ENCODE results near the gene ARHGEF17. TPM values are rescaled to one million over a fixed set of nuclear protein-coding genes. Genes with fewer than 3 reads are reported as not detected.

Gene ARHGEF17
- total and polyA plus RNA-seq, 2 of the 8 experiments (the other 6 are each of a cell fraction or from before 2014, with no cell fraction given), result 11.3 to 14.6 TPM

GRCh38 chr11:73275381-73275750 lies 32.7 kb upstream of the ARHGEF17 start:
- no peak overlapping the region for H3K9ac ChIP-seq (replicated peaks in 1 of 4; ENCODE audit: extremely low read depth in 1 of 4, low read depth in 3 of 4, low read length in 3 of 4)
- ChIA-PET POLR2A (ENCODE audit: partially characterized antibody) (no interaction called here), CTCF (ENCODE audit: partially characterized antibody) (interaction anchor here (1.0 to 16.5 kb wide), 6 partner anchors 9 to 98 kb away, joined by 3 to 173 read pairs (median 6); no protein-coding TSS in a partner anchor)
- no peak overlapping the region for H3K4ac ChIP-seq (replicated peaks; ENCODE audit: insufficient read length, low read depth, low read length)
- H4K91ac ChIP-seq (replicated peaks; ENCODE audit: insufficient read length, low read length), result no peak overlapping the region
- DNase-seq (ENCODE audit: low read depth in 1 of 2, low spot score in 2 of 2) (no peak), FAIRE-seq (no peak)
- no peaks in the 10 kb centered on the region for H3K9me3 ChIP-seq (ENCODE audit: insufficient read depth in 2 of 2, low read depth in 1 of 2, low read length in 1 of 2)
- no peak overlapping the region; the same call in 1 of the 2 replicates for H2AFZ ChIP-seq (ENCODE audit: low read length)
- no peak overlapping the region for H3K14ac ChIP-seq (ENCODE audit: insufficient read length)
- 93% methylated on average over 4 of the region's 4 CpGs; no CpG with 5 or more reads in 1 of the 2 experiments for WGBS, 2 experiments (ENCODE audit: extremely low coverage in 1 of 2, insufficient coverage in 1 of 2, insufficient read length in 1 of 2, insufficient replicate concordance in 2 of 2, low coverage in 1 of 2, low lambda C conversion rate in 2 of 2, missing lambda C conversion rate in 1 of 2)
- H3K18ac ChIP-seq (ENCODE audit: extremely low read depth, low read length), result no peak overlapping the region
- H3K79me1 ChIP-seq (ENCODE audit: low read depth, low read length), result no peaks in the 10 kb centered on the region
- H3K23ac ChIP-seq (ENCODE audit: insufficient read length), result no peak overlapping the region
- no peaks in the 10 kb centered on the region for H3K79me2 ChIP-seq (ENCODE audit: control insufficient read depth in 1 of 2, insufficient read depth in 2 of 2, low read length in 2 of 2)
- no peak overlapping the region for H2BK15ac ChIP-seq (ENCODE audit: low read length)
- no peak overlapping the region for H3K56ac ChIP-seq (replicated peaks; ENCODE audit: insufficient read length, low read depth, low read length)
- no peak overlapping the region for H3K4me3 ChIP-seq (ENCODE audit: extremely low read depth in 1 of 4, insufficient read depth in 2 of 4, low read depth in 3 of 4, low read length in 4 of 4)
- no peak overlapping the region for H4K5ac ChIP-seq (ENCODE audit: insufficient read length, low read depth, low read length)
- H2BK12ac ChIP-seq (ENCODE audit: low read depth, low read length), result no peak overlapping the region
- no peak overlapping the region for H2BK120ac ChIP-seq (replicated peaks; ENCODE audit: low read depth, low read length)
- H3K27ac ChIP-seq (ENCODE audit: low read depth, low read length), result no peak overlapping the region
- peaks cover 0 to 5% (median 4%) of the 10 kb centered on the region in 4 experiments; a peak in 3 of 7 replicates for H3K4me1 ChIP-seq (replicated peaks in 1 of 4; ENCODE audit: control insufficient read depth in 3 of 4, insufficient read depth in 4 of 4, low read length in 3 of 4)
- H3K27me3 ChIP-seq (replicated peaks in 1 of 4; ENCODE audit: control insufficient read depth in 3 of 4, extremely low read depth in 1 of 4, insufficient read depth in 3 of 4, low read length in 3 of 4), result no peaks in the 10 kb centered on the region; a peak in 1 of 7 replicates
- no peak overlapping the region for H2BK20ac ChIP-seq (ENCODE audit: low read length)
- no peak for TF ChIP-seq TAF1 (IDR thresholded peaks at IDR 0.05; ENCODE audit: low read depth, low read length)
- TF ChIP-seq SUZ12 (IDR thresholded peaks at IDR 0.05; ENCODE audit: low read length), result no peak
- TF ChIP-seq JUND (IDR thresholded peaks at IDR 0.05; ENCODE audit: low read length), result no peak
- no peak for TF ChIP-seq BRCA1 (IDR thresholded peaks at IDR 0.05; ENCODE audit: low read depth, low read length)
- H2AK5ac ChIP-seq (ENCODE audit: low read depth, low read length), result no peak overlapping the region
- no peak overlapping the region for H3K4me2 ChIP-seq (ENCODE audit: insufficient read depth in 1 of 2, low read depth in 2 of 2, low read length in 2 of 2)
- H3K36me3 ChIP-seq (ENCODE audit: control insufficient read depth in 2 of 4, insufficient read depth in 4 of 4, low read length in 3 of 4), result no peaks in the 10 kb centered on the region
- H2BK5ac ChIP-seq (ENCODE audit: low read depth, low read length), result no peak overlapping the region
- H4K8ac ChIP-seq (ENCODE audit: extremely low read depth, insufficient read depth, low read length), result no peak overlapping the region
- H4K20me1 ChIP-seq (replicated peaks in 1 of 2; ENCODE audit: control insufficient read depth in 1 of 2, insufficient read depth in 2 of 2, low read length in 2 of 2), result no peaks in the 10 kb centered on the region
- no peaks in the 10 kb centered on the region for H3K23me2 ChIP-seq (ENCODE audit: low read depth, low read length)

All from H1 (cell line).